HG03066 (cell line): ENCODE measurements around the gene TM4SF4.

ENCODE experiments used
- ATAC-seq: cut with Tn5 transposase; IDR thresholded peaks from one replicate; pipeline ENCODE4 v1.9.1; 2021; ENCODE audit warnings: low read depth; ENCODE audit not compliant: unreplicated experiment

Gene TM4SF4

GRCh38 chr3:149542375-149543312 is 68.1 kb downstream of the TM4SF4 start:
- no peak for ATAC-seq

GRCh38 chr3:149545049-149545448 is 70.6 kb downstream of the TM4SF4 start:
- ATAC-seq, result no peak

- ATAC-seq, result no peak
Observed at GRCh38 chr3:149547413-149547812, 72.9 kb downstream of the TM4SF4 start.

- ATAC-seq, result no peak
Observed at GRCh38 chr3:149547954-149548668, 73.6 kb downstream of the TM4SF4 start.

GRCh38 chr3:149548669-149549065 is 74.2 kb downstream of the TM4SF4 start:
- ATAC-seq, result no peak

GRCh38 chr3:149551500-149551899 is 77.0 kb downstream of the TM4SF4 start:
- ATAC-seq, result no peak

GRCh38 chr3:149552700-149553099 is 78.2 kb downstream of the TM4SF4 start:
- ATAC-seq, result no peak
